Fibroblast of skin of scalp (primary cell): ENCODE measurements around the gene PTPRG.
A peak's percentile ranks its signal among the peaks of the same experiment; 100 is the strongest.

Source experiments
- DNase-seq: peaks from one replicate; pipeline ENCODE4 v3.0.0-alpha.2; 2013

Gene PTPRG

GRCh38 chr3:61871644-61872043 lies 310.3 kb downstream of the PTPRG start:
- DNase-seq, result no peak

GRCh38 chr3:61872077-61872706 lies 310.8 kb downstream of the PTPRG start:
- no peak for DNase-seq

GRCh38 chr3:61875046-61875844 lies 313.9 kb downstream of the PTPRG start:
- peak; percentile 24 for DNase-seq

- DNase-seq, result no peak
Observed at GRCh38 chr3:61875976-61876671, 314.8 kb downstream of the PTPRG start.

GRCh38 chr3:61876797-61877196 lies 315.4 kb downstream of the PTPRG start:
- DNase-seq, result peak; percentile 83

- DNase-seq, result peak; percentile 43
Observed at GRCh38 chr3:61877359-61878138, 316.2 kb downstream of the PTPRG start.

- no peak for DNase-seq
Observed at GRCh38 chr3:61882253-61882652, 320.9 kb downstream of the PTPRG start.

GRCh38 chr3:61884794-61885193 lies 323.4 kb downstream of the PTPRG start:
- no peak for DNase-seq

GRCh38 chr3:61885414-61885813 lies 324.0 kb downstream of the PTPRG start:
- DNase-seq, result no peak

- no peak for DNase-seq
Observed at GRCh38 chr3:61887206-61887605, 325.8 kb downstream of the PTPRG start.

- no peak for DNase-seq
Observed at GRCh38 chr3:61889259-61889658, 327.9 kb downstream of the PTPRG start.

GRCh38 chr3:61890167-61890566 lies 328.8 kb downstream of the PTPRG start:
- no peak for DNase-seq

GRCh38 chr3:61890586-61890985 lies 329.2 kb downstream of the PTPRG start:
- no peak for DNase-seq

- no peak for DNase-seq
Observed at GRCh38 chr3:61892891-61893290, 331.5 kb downstream of the PTPRG start.

GRCh38 chr3:61893840-61894566 lies 332.6 kb downstream of the PTPRG start:
- no peak for DNase-seq

GRCh38 chr3:61894988-61895935 lies 333.9 kb downstream of the PTPRG start:
- DNase-seq, result peak; percentile 79

GRCh38 chr3:61896251-61896650 lies 334.9 kb downstream of the PTPRG start:
- DNase-seq, result no peak

- DNase-seq, result no peak
Observed at GRCh38 chr3:61897848-61898247, 336.5 kb downstream of the PTPRG start.

GRCh38 chr3:61899700-61900462 lies 338.5 kb downstream of the PTPRG start:
- no peak for DNase-seq

- DNase-seq, result no peak
Observed at GRCh38 chr3:61901496-61901895, 340.1 kb downstream of the PTPRG start.
